Muscle layer of duodenum (tissue), 2 donors: ENCODE data around the gene MPRIP.

Experiments
- H3K27ac ChIP-seq: one replicate; pipeline ENCODE4 v1.7.0; 2013; ENCODE audit warnings: mild to moderate bottlenecking, low read length
- H3K27me3 ChIP-seq: one replicate; pipeline ENCODE4 v1.7.0; 2013; ENCODE audit warnings: low read depth, mild to moderate bottlenecking, control low read depth, low read length
- H3K36me3 ChIP-seq, 2 donors: one replicate each; pipeline ENCODE4 v1.7.0; 2013; ENCODE audit warnings: low read length in 2 of 2, control low read depth in 1 of 2, mild to moderate bottlenecking in 1 of 2; ENCODE audit not compliant: insufficient read depth in 2 of 2, control insufficient read depth in 1 of 2
- H3K4me1 ChIP-seq, 2 donors: one replicate each; pipeline ENCODE4 v1.7.0; 2013; ENCODE audit warnings: low read length in 2 of 2, mild to moderate bottlenecking in 2 of 2, control low read depth in 1 of 2, moderate library complexity in 1 of 2; ENCODE audit not compliant: insufficient read depth in 2 of 2, control insufficient read depth in 1 of 2
- H3K4me3 ChIP-seq, 2 donors: one replicate each; pipeline ENCODE4 v1.7.0; 2013; ENCODE audit warnings: low read length in 2 of 2, low read depth in 1 of 2, mild to moderate bottlenecking in 1 of 2
- H3K9me3 ChIP-seq, 2 donors: one replicate each; pipeline ENCODE4 v1.7.0; 2013; ENCODE audit warnings: low read length in 2 of 2, control low read depth in 1 of 2, mild to moderate bottlenecking in 1 of 2; ENCODE audit not compliant: control insufficient read depth in 1 of 2
- donor health status: healthy.

Gene MPRIP

DNA sequence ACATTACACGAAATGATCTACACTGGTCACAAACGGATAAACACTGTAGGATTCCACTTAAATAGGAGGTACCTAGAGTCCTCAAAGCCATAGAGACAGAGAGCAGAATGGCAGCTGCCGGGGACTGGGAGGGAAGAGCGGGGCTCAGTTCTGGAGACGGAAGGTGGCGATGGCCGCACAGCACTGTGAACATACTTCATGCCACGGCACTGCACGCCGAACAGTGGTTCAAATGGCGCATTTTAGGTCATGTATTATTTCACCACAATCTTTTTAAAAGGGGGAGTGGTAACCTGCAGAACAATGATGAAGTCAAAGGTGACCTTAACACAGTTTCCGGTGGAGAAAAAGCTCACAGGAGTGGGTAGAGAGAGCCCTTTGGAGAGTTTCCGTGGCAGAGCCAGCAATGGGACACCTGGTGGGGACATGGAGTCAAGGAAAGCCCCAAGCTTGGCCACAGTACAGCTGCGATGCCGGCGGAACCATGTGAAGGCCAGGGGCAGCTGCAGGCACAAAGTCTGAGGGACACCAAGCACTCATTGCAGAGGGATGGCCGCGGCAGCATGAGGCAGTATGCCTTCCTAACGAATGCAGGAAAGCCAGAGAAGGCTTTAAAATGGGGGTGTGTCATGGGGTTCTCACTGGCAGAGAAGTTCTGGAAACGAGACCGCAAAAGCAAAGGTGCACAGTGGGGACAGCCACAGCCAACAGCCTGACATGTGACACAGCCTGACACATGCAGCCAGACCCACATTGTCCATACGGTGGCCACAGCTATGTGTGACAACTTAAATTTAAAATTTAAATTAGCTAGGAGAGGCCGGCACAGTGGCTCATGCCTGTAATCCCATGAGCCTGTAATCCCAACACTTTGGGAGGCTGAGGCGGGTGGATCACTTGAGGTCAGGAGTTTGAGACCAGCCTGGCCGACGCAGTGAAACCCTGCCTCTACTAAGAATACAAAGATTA, 187.4 kb downstream of the MPRIP start:
- Histone ChIP-seq H3K27me3 (no peaks in the 10 kb centered on the region), H3K27ac (no peak overlapping the region)

DNA sequence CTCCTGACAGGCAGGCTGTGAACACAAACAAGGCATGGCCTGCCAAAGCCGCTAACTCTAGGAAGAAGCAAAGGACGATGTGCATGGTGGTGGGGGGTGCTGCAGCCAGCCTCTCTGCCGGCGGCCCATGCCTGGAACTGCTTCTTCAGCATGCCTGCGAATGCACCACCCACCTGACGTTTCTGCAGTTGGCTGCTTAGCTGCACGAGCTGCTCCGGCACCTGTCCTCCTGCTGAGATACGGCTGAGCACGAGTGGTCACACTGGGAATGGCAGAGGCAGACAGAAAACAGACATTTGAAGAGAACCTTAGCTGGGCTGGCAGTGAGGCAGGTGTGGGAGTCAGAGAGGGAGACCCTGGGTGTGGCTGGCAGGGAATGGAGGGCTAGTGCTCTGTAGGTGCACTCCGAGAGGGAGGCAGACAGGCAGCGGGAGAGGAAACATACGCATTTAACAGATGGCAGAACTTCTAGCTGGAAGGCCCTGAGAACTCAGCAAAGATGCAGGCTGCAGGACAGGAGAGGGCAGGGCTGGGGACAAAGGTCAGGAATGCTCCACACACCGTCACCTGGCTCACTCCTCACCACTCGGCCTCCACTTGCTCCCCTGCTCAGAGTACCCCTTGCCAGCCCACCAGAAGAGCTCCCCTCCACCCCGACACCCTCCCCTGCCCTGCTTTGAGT, 189.5 kb downstream of the MPRIP start:
- Histone ChIP-seq H3K4me1 (peaks cover 6 to 24% of the 10 kb centered on the region in 2 donors), H3K36me3 (peaks cover 22 to 64% of the 10 kb centered on the region in 2 donors), H3K4me3 (no peak overlapping the region), H3K9me3 (no peaks in the 10 kb centered on the region), H3K27me3 (no peaks in the 10 kb centered on the region), H3K27ac (no peak overlapping the region)

More for the DNA sequence above, 187.4 kb downstream of the MPRIP start:
- peaks cover 41 to 83% of the 10 kb centered on the region in 2 donors for H3K36me3 ChIP-seq
- H3K9me3 ChIP-seq, result no peaks in the 10 kb centered on the region
- H3K4me3 ChIP-seq, result no peak overlapping the region
- H3K4me1 ChIP-seq, result peaks cover 0 to 8% of the 10 kb centered on the region in 2 donors

DNA sequence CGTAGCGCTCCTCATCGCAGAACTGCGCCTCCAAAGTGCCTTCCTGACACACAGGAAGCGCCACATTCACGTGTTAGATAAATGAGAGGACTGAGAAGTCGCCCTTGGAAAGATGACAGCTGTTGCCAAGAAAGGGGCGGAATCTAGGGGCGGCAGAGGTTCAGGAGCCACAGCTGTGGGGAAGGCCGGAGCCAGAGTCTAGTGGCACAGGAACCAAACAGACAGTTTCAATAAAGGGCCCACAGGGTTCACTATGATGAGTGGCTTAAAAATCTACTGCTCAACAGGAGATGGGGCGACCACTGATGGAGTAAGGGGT, 190.0 kb downstream of the MPRIP start:
- Histone ChIP-seq H3K9me3 (no peaks in the 10 kb centered on the region), H3K4me1 (peaks cover 6 to 24% of the 10 kb centered on the region in 2 donors), H3K27me3 (no peaks in the 10 kb centered on the region), H3K4me3 (no peak overlapping the region), H3K27ac (no peak overlapping the region), H3K36me3 (peaks cover 17 to 64% of the 10 kb centered on the region in 2 donors)

DNA sequence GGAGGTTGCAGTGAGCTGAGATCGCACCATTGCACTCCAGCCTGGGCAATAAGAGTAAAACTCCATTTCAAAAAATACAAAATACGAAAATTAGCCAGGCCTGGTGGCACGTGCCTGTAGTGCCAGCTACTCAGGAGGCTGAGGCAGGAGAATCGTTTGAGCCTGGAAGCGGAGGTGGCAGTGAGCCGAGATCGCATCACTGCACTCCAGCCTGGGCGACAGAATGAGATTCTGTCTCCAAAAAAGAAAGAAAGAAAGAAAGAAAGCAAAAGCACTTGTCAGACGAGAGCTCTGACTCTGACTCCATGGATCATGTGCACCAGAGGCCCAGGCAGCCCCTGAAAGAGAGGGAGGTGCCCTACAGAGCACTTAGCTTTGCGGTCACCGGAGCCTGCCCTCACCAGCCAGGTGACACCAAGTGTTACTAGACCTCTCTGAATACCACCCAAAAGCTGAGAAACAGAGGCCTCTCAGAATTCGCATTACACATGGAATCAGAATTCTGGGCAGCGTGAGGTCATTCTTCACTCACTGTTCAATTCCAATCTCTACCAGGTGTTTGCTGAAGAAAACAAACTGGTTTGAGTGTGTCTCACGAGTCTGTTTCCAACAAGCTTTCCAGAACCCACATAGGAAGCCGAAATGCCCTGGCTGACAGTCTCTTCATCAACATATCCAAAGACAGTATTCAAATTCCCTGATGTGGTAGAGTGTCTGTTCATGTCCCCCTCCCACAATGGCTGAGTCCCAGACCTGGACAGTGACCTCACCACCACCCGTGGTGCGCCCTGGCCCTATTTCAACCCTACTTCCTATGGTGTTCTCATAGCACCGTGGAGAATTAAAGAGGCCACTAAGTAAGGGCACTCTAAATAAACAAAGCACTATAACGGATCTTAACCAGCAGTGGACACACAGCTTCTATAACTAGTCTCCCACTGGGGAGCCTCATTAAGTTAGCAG, 193.2 kb downstream of the MPRIP start:
- peak overlapping the region; percentile 79 to 97 for H3K4me3 ChIP-seq
- peak overlapping the region; percentile 98 for H3K27ac ChIP-seq
- no peaks in the 10 kb centered on the region for H3K27me3 ChIP-seq
- peaks cover 6 to 24% of the 10 kb centered on the region in 2 donors for H3K4me1 ChIP-seq
- no peaks in the 10 kb centered on the region for H3K9me3 ChIP-seq
- H3K36me3 ChIP-seq, result peaks cover 0 to 35% of the 10 kb centered on the region in 2 donors

DNA sequence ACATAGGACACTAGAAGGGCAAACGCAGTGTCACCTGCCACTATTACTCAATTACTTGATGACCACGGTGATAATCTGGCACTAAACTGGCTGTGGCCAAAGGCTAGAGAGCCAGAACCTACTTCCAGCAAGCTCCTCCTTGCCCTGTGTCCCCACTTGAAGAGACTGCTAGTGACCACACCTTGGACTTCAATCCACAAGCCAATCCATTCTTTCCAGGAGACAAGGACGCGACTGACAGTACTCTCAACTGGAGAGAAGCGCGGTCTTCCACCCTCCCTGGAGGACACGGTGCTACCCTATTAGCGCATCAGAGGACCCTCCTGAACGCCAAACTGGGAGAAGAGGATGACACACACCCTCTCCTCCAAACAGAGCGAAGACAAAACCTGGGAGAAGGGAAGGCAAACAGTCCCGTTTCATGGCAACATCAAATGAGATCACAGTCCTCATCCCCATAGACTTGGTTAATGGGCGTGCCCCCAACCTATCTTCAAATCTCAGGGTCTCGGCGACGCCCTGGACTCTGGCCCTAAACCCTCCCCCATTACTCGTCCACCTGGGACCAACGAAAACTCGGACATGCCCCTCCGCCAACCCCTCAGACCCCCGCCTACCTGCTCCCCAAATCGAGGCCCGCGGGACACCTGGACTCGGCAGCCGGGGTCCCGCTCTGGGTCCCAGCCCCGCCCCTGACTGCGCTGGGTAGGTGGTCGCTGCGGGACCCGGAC, 194.2 kb downstream of the MPRIP start:
- peaks cover 0 to 25% of the 10 kb centered on the region in 2 donors for H3K36me3 ChIP-seq
- H3K27me3 ChIP-seq, result no peaks in the 10 kb centered on the region
- peak overlapping the region; percentile 98 for H3K27ac ChIP-seq
- no peaks in the 10 kb centered on the region for H3K9me3 ChIP-seq
- peak overlapping the region; percentile 79 to 97 for H3K4me3 ChIP-seq
- H3K4me1 ChIP-seq, result peaks cover 6 to 24% of the 10 kb centered on the region in 2 donors

DNA sequence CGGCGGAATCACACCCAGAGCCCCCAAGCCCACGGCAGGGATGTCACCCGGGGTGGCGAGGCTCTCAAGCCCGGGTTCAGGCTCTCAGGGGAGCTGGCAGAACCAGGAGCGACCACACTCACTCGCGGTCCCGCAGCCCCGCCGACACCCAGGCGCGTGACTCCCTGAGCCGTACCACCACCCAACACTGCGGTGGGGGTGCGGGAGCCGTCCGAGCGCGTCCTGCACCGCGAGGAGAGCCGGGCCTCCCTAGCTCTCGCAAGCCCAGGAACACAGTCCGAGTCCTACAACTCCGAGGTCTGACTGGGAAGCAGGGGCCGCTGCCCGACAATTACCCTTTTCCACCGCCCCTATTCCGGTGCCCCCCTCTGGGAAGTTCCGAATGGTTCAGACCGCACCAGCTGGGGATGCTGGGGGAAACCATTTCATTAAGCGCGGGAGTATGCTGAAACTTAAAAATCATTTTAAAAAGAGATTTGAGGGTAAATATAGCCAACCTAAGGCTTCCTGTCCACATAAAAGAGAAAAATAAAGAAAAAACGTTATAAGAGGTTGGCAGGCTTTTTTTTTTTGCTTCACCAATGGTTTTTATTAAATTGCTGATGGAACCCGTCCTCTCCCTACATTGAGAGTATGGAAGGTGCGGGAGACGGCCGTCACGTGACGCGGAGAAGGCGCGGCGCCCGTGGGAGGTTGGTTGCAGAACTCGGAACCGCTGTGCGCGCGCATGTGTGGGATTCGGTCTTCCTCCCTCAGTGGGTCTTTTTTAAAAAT, 195.0 kb downstream of the MPRIP start, which contains the start of gene FLCN:
TSS of gene FLCN (minus strand) at position 143 of the 774 bp plus-strand sequence. CDS start 9,031 bp downstream, outside the sequence.
- Histone ChIP-seq H3K27me3 (no peaks in the 10 kb centered on the region), H3K36me3 (peaks cover 0 to 17% of the 10 kb centered on the region in 2 donors), H3K4me3 (peak within 1 kb of the TSS; percentile 79 to 97), H3K27ac (peak within 1 kb of the TSS; percentile 98), H3K9me3 (no peaks in the 10 kb centered on the region), H3K4me1 (peaks cover 6 to 21% of the 10 kb centered on the region in 2 donors)

DNA sequence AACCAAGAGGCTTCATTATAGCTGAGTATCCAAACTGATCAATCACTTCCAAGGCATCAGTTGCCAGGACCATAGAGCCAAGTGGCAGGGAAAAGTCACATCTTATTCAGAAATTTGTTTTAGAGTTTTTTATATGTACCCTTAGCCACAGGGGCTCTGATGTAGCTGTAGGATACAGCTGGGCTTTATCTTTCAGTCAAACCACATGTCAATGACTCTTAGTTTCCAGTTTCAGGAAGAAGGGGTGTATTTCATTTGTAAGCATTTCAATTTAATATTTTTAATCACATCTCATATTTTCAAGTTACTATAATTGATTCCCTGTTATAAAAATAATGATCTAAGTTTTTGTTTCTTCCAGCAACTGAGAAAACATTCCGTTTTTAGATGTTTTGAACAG, 197.6 kb downstream of the MPRIP start:
- no peak overlapping the region for H3K4me3 ChIP-seq
- no peaks in the 10 kb centered on the region for H3K9me3 ChIP-seq
- H3K27me3 ChIP-seq, result no peaks in the 10 kb centered on the region
- no peak overlapping the region for H3K27ac ChIP-seq
- H3K4me1 ChIP-seq, result peaks cover 6 to 16% of the 10 kb centered on the region in 2 donors
- peaks cover 0 to 9% of the 10 kb centered on the region in 2 donors for H3K36me3 ChIP-seq

DNA sequence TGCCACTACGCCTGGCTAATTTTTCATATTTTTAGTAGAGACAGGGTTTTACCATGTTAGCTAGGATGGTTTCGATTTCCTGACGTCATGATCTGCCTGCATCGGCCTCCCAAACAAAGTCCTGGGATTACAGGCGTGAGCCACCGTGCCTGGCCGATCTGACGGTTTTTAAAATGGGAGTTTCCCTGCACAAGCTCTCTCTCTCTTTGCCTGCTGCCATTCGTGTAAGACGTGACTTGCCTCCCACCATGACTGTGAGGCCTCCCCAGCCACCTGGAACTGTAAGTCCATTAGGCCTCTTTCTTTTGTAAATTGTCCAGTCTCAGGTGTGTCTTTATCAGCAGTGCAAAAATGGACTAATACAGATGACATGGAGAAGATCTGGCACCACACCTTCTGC, 199.4 kb downstream of the MPRIP start:
- no peak overlapping the region for H3K27ac ChIP-seq
- H3K9me3 ChIP-seq, result no peaks in the 10 kb centered on the region
- H3K4me3 ChIP-seq, result no peak overlapping the region
- H3K4me1 ChIP-seq, result no peaks in the 10 kb centered on the region
- H3K36me3 ChIP-seq, result peaks cover 5 to 18% of the 10 kb centered on the region in 2 donors
- no peaks in the 10 kb centered on the region for H3K27me3 ChIP-seq

DNA sequence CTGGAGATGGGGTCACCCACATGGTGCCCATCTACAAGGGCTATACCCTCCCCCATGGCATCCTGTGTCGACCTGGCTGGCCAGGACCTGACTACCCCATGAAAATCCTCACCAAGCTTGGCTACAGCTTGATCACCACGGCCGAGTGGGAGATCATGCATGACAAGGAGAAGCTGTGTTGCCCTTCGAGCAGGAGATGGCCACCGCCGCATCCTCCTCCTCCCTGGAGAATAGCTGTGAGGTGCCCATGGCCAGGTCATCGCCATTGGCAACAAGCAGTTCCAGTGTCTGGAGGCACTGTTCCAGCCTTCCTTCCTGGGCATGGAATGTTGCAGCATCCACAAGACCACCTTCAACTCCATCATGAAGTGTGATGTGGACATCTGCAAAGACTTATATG, 200.0 kb downstream of the MPRIP start:
- Histone ChIP-seq H3K27ac (no peak overlapping the region), H3K27me3 (no peaks in the 10 kb centered on the region), H3K36me3 (peaks cover 11 to 18% of the 10 kb centered on the region in 2 donors), H3K4me1 (no peaks in the 10 kb centered on the region), H3K9me3 (no peaks in the 10 kb centered on the region), H3K4me3 (no peak overlapping the region)
